Endothelial cell (in vitro differentiated cells): ENCODE data around the gene STAB2. TPM values are rescaled to one million over a fixed set of nuclear protein-coding genes. Genes with fewer than 3 reads are reported as not detected.

ENCODE experiments used
- DNase-seq: peaks from one replicate; pipeline ENCODE4 v3.0.0; 2021; ENCODE audit warnings: low spot score
- H3K27ac Mint-ChIP-seq: one replicate; pipeline ENCODE4 v1.8.0; 2021; ENCODE audit warnings: mixed read lengths, inconsistent platforms; ENCODE audit not compliant: unreplicated experiment
- H3K27me3 Mint-ChIP-seq: one replicate; pipeline ENCODE4 v1.8.0; 2021; ENCODE audit warnings: mild to moderate bottlenecking, moderate library complexity, mixed read lengths, inconsistent platforms; ENCODE audit not compliant: unreplicated experiment
- H3K36me3 Mint-ChIP-seq: one replicate; pipeline ENCODE4 v1.8.0; 2021; ENCODE audit warnings: mild to moderate bottlenecking, low read depth, mixed read lengths, inconsistent platforms; ENCODE audit not compliant: unreplicated experiment
- H3K4me1 Mint-ChIP-seq: one replicate; pipeline ENCODE4 v1.8.0; 2021; ENCODE audit warnings: mild to moderate bottlenecking, mixed read lengths, inconsistent platforms; ENCODE audit not compliant: unreplicated experiment
- H3K4me3 Mint-ChIP-seq: one replicate; pipeline ENCODE4 v1.8.0; 2021; ENCODE audit warnings: mild to moderate bottlenecking, mixed read lengths, inconsistent platforms; ENCODE audit not compliant: unreplicated experiment
- H3K9me3 Mint-ChIP-seq: one replicate; pipeline ENCODE4 v1.8.0; 2021; ENCODE audit warnings: mixed read lengths, inconsistent platforms; ENCODE audit not compliant: unreplicated experiment
- CTCF ChIP-seq: fragments of 200-600 bp; sonication (generic); IDR thresholded peaks from one replicate; pipeline ENCODE4 v1.5.0; 2021; ENCODE audit warnings: antibody characterized with exemption; ENCODE audit not compliant: unreplicated experiment
- total RNA-seq: library from RNA; stranded (reverse); fragmentation: NEBNext Ultra II Directional; extraction: Animal tissue kit (Norgen Biotek cat#: 25700); gene quantifications from one replicate; pipeline ENCODE4 v1.2.1, GENCODE V29; 2021; ENCODE audit not compliant: unreplicated experiment

STAB2 gene
- total RNA-seq, 1 donor from 2014 or later, result 0.10 TPM

GRCh38 chr12:103580026-103580425 is 7.0 kb upstream of the STAB2 start:
- no peak for TF ChIP-seq CTCF
- H3K27ac Mint-ChIP-seq, result no peak overlapping the region
- DNase-seq, result no peak
- no peaks in the 10 kb centered on the region for H3K9me3 Mint-ChIP-seq
- peaks cover 9% of the 10 kb centered on the region for H3K4me1 Mint-ChIP-seq
- no peaks in the 10 kb centered on the region for H3K36me3 Mint-ChIP-seq
- no peaks in the 10 kb centered on the region for H3K27me3 Mint-ChIP-seq
- no peak overlapping the region for H3K4me3 Mint-ChIP-seq

DNA sequence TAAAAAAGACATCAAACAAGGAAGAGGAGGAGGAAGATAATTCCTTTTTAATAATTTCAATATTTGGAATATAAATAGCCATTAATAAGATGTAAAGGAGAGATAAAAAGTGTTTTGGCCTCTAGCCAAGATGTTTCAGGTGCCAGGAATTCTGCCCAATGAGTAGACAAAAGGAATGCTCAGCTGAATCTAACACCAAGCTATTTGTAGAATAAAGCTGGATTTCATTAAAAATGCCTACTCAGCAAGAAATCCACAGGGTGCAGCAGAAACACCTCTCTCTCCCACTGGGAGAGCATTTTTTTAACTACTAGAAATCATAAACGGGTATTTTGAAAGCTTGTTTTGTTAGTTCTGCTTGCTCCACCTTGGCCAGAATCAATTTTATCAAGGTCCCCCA is 4.1 kb upstream of the STAB2 start:
- H3K27me3 Mint-ChIP-seq, result no peaks in the 10 kb centered on the region

GRCh38 chr12:103586132-103586531 is 941 bp upstream of the STAB2 start:
- Mint-ChIP-seq H3K4me1 (peaks cover 26% of the 10 kb centered on the region), H3K27ac (peak overlapping the region; percentile 38), H3K4me3 (no peak overlapping the region), H3K27me3 (no peaks in the 10 kb centered on the region), H3K9me3 (no peaks in the 10 kb centered on the region), H3K36me3 (no peaks in the 10 kb centered on the region)
- no peak for DNase-seq
- TF ChIP-seq CTCF, result no peak

More for the DNA sequence above, 4.1 kb upstream of the STAB2 start:
- H3K4me1 Mint-ChIP-seq, result peaks cover 29% of the 10 kb centered on the region
- TF ChIP-seq CTCF, result no peak
- H3K9me3 Mint-ChIP-seq, result no peaks in the 10 kb centered on the region
- no peaks in the 10 kb centered on the region for H3K36me3 Mint-ChIP-seq
- no peak overlapping the region for H3K4me3 Mint-ChIP-seq
- DNase-seq, result no peak
- no peak overlapping the region for H3K27ac Mint-ChIP-seq

- TF ChIP-seq CTCF, result no peak
- H3K27ac Mint-ChIP-seq, result no peak overlapping the region
- H3K4me3 Mint-ChIP-seq, result no peak overlapping the region
- no peaks in the 10 kb centered on the region for H3K36me3 Mint-ChIP-seq
- no peaks in the 10 kb centered on the region for H3K9me3 Mint-ChIP-seq
- peaks cover 26% of the 10 kb centered on the region for H3K4me1 Mint-ChIP-seq
- no peak for DNase-seq
- peaks cover 2% of the 10 kb centered on the region for H3K27me3 Mint-ChIP-seq
These were observed 1.6 kb downstream of the STAB2 start for GRCh38 chr12:103588680-103589079.

- no peak for DNase-seq
- Mint-ChIP-seq H3K36me3 (no peaks in the 10 kb centered on the region), H3K4me3 (no peak overlapping the region), H3K9me3 (no peaks in the 10 kb centered on the region), H3K4me1 (peaks cover 24% of the 10 kb centered on the region), H3K27me3 (peaks cover 2% of the 10 kb centered on the region), H3K27ac (no peak overlapping the region)
- TF ChIP-seq CTCF, result no peak
These were observed 2.4 kb downstream of the STAB2 start for GRCh38 chr12:103589517-103589916.
